ENCODE results near the gene CSGALNACT2. TPM values are rescaled to one million over a fixed set of nuclear protein-coding genes. Genes with fewer than 3 reads are reported as not detected.

CSGALNACT2 gene
- total and polyA plus RNA-seq, 2 donors = 25.0 to 39.8 TPM

DNA sequence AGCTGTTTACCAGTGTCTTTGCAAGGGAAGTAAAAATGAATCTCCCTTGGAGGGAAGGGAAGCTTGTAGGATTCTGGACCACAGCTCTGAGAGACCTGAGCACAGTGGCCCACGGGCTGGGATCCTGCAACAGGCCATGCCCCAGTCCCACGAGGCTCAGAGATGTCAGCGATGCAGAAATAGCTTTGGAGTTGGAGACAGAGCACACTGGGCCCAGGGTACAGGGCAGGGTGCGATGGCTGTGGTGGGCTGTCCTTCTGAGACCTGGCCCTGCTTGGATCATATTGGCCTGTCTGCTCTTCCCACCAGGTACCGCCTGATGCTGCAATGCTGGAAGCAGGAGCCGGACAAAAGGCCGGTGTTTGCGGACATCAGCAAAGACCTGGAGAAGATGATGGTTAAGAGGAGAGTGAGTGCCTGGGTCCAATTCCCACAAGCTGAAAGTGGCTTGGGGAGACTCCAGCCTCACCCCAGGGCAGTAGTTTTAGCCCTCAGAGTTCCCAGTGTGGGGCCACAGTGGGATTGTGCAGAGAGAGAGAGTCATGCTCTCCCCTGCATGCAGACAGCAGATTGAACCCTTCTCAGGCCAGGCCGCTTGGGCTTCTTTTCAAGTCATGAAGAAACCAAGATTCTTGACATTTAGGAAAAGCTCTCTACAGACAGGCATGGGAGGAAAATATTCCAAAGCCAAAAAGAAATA lies 13.5 kb upstream of the CSGALNACT2 start:
- Histone ChIP-seq H3K27ac (ENCODE audit: low read depth) (no peak overlapping the region), H3K36me3 (ENCODE audit: insufficient read depth) (no peaks in the 10 kb centered on the region), H3K4me3 (ENCODE audit: low read depth, low read length) (no peak overlapping the region), H3K4me1 (ENCODE audit: insufficient read depth) (no peaks in the 10 kb centered on the region)
- DNase-seq (ENCODE audit: extremely low spot score) = no peak
- 81% methylated on average over 9 of the region's 9 CpGs for WGBS

DNA sequence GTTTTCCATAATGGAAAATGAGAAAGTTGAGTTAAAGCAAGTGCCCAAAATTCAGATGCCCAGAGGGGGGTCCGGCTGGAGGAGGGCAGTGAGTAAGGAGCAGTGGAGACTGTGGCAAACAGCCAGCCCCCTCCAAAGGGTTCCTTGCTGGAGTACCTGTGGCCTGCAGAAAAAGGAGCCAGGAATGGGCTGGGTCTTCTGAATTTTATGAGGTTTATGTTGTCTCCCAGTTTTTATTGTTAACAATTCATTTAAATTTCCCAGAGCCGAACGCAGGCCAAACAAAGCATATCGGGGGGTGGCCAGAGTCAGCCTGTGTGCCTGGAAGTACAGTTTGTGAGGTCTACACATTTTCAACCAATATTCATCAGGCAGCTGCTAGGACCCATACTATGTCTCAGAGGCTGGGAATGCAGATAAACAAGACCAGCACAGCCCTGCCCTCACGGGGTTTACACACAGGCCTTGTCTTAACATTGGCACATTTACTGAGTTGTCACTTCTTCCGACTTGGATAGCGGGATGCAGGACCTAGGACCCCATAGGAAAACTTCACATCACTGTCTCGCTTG lies 12.9 kb upstream of the CSGALNACT2 start:
- no peak overlapping the region for H3K4me3 ChIP-seq (ENCODE audit: low read depth, low read length)
- no peak overlapping the region for H3K27ac ChIP-seq (ENCODE audit: low read depth)
- 81% methylated on average over 8 of the region's 8 CpGs for WGBS
- DNase-seq (ENCODE audit: extremely low spot score) = no peak
- no peaks in the 10 kb centered on the region for H3K4me1 ChIP-seq (ENCODE audit: insufficient read depth)
- no peaks in the 10 kb centered on the region for H3K36me3 ChIP-seq (ENCODE audit: insufficient read depth)

DNA sequence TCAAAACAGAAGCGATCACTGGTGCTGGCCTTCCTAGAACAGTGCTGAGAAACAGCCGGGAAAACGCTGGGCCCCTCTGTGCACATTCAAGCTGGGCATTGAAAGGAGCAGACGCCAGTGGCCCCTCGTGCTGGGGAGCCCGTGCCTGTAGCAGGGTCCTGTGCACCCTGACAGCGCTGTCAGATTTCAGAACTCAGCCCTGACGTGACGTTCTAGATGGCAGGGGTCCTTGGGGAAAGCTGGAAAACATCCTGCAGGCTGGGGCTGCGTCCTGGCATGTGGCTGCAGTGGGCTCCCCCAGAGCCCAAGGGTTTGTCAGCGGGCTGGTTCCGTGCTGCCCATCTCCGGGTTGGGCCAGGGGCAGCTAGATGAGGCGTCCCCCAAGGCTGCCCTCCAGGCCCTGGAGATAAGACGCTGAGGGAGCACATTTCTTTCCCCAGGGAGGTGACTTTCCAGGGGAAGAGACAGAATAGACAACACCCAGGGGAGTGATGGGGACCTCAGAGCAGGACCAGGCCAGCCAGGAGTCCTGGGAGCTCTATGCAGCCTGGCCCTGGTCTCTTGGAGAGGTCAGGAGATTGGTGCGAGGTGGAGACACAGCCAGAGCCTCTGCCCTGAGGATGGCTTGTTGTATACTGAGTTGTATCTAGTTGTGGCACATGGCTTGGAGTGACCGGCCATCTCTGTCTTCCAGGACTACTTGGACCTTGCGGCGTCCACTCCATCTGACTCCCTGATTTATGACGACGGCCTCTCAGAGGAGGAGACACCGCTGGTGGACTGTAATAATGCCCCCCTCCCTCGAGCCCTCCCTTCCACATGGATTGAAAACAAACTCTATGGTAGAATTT lies 12.1 kb upstream of the CSGALNACT2 start:
- no peaks in the 10 kb centered on the region for H3K4me1 ChIP-seq (ENCODE audit: insufficient read depth)
- WGBS = 88% methylated on average over 23 of the region's 23 CpGs
- H3K36me3 ChIP-seq (ENCODE audit: insufficient read depth) = no peaks in the 10 kb centered on the region
- H3K4me3 ChIP-seq (ENCODE audit: low read depth, low read length) = no peak overlapping the region
- no peak overlapping the region for H3K27ac ChIP-seq (ENCODE audit: low read depth)
- DNase-seq (ENCODE audit: extremely low spot score) = no peak

DNA sequence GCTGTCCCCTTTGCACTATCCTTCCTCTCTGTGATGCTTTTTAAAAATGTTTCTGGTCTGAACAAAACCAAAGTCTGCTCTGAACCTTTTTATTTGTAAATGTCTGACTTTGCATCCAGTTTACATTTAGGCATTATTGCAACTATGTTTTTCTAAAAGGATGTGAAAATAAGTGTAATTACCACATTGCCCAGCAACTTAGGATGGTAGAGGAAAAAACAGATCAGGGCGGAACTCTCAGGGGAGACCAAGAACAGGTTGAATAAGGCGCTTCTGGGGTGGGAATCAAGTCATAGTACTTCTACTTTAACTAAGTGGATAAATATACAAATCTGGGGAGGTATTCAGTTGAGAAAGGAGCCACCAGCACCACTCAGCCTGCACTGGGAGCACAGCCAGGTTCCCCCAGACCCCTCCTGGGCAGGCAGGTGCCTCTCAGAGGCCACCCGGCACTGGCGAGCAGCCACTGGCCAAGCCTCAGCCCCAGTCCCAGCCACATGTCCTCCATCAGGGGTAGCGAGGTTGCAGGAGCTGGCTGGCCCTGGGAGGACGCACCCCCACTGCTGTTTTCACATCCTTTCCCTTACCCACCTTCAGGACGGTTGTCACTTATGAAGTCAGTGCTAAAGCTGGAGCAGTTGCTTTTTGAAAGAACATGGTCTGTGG lies 11.4 kb upstream of the CSGALNACT2 start:
- Histone ChIP-seq H3K27ac (ENCODE audit: low read depth) (no peak overlapping the region), H3K36me3 (ENCODE audit: insufficient read depth) (no peaks in the 10 kb centered on the region), H3K4me1 (ENCODE audit: insufficient read depth) (no peaks in the 10 kb centered on the region), H3K4me3 (ENCODE audit: low read depth, low read length) (no peak overlapping the region)
- no peak for DNase-seq (ENCODE audit: extremely low spot score)
- 79% methylated on average over 7 of the region's 7 CpGs for WGBS

DNA sequence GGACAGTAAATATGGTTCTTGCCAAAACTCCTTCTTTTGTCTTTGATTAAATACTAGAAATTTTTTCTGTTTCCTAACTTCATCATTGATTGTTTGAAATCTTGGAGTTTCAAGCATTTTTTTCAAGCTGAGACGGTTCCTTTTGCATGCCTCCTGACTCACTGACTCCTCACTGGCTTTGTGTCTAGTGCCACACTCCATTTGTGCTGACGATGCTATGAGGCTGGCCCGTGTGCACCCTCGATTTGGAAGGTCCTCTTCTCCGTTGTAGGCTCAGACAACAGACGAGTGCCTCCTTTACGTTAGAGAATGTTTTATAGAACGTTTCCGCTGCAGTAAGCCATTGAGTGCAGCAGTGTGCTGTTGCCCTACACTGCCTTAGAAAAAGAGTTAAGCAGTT lies 10.8 kb upstream of the CSGALNACT2 start:
- Histone ChIP-seq H3K4me3 (ENCODE audit: low read depth, low read length) (no peak overlapping the region), H3K36me3 (ENCODE audit: insufficient read depth) (no peaks in the 10 kb centered on the region), H3K27ac (ENCODE audit: low read depth) (no peak overlapping the region), H3K4me1 (ENCODE audit: insufficient read depth) (no peaks in the 10 kb centered on the region)
- WGBS = 80% methylated on average over 9 of the region's 9 CpGs
- no peak for DNase-seq (ENCODE audit: extremely low spot score)

DNA sequence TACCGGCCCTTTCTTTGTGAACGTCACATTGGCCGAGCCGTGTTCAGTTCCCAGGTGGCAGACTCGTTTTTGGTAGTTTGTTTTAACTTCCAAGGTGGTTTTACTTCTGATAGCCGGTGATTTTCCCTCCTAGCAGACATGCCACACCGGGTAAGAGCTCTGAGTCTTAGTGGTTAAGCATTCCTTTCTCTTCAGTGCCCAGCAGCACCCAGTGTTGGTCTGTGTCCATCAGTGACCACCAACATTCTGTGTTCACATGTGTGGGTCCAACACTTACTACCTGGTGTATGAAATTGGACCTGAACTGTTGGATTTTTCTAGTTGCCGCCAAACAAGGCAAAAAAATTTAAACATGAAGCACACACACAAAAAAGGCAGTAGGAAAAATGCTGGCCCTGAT lies 9.9 kb upstream of the CSGALNACT2 start:
- H3K27ac ChIP-seq (ENCODE audit: low read depth) = no peak overlapping the region

DNA sequence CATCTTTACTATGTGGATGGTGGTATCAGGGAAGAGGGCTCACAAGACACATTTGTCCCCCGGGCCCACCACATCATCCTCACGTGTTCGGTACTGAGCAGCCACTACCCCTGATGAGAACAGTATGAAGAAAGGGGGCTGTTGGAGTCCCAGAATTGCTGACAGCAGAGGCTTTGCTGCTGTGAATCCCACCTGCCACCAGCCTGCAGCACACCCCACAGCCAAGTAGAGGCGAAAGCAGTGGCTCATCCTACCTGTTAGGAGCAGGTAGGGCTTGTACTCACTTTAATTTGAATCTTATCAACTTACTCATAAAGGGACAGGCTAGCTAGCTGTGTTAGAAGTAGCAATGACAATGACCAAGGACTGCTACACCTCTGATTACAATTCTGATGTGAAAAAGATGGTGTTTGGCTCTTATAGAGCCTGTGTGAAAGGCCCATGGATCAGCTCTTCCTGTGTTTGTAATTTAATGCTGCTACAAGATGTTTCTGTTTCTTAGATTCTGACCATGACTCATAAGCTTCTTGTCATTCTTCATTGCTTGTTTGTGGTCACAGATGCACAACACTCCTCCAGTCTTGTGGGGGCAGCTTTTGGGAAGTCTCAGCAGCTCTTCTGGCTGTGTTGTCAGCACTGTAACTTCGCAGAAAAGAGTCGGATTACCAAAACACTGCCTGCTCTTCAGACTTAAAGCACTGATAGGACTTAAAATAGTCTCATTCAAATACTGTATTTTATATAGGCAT lies 9.1 kb upstream of the CSGALNACT2 start:
- Histone ChIP-seq H3K36me3 (ENCODE audit: insufficient read depth) (no peaks in the 10 kb centered on the region), H3K27ac (ENCODE audit: low read depth) (no peak overlapping the region), H3K4me1 (ENCODE audit: insufficient read depth) (no peaks in the 10 kb centered on the region), H3K4me3 (ENCODE audit: low read depth, low read length) (no peak overlapping the region)
- DNase-seq (ENCODE audit: extremely low spot score) = no peak
- 73% methylated on average over 6 of the region's 6 CpGs for WGBS

More for the DNA sequence above, 9.9 kb upstream of the CSGALNACT2 start:
- Histone ChIP-seq H3K4me3 (ENCODE audit: low read depth, low read length) (no peak overlapping the region), H3K4me1 (ENCODE audit: insufficient read depth) (no peaks in the 10 kb centered on the region), H3K36me3 (ENCODE audit: insufficient read depth) (no peaks in the 10 kb centered on the region)
- no peak for DNase-seq (ENCODE audit: extremely low spot score)
- WGBS = 86% methylated on average over 8 of the region's 8 CpGs

DNA sequence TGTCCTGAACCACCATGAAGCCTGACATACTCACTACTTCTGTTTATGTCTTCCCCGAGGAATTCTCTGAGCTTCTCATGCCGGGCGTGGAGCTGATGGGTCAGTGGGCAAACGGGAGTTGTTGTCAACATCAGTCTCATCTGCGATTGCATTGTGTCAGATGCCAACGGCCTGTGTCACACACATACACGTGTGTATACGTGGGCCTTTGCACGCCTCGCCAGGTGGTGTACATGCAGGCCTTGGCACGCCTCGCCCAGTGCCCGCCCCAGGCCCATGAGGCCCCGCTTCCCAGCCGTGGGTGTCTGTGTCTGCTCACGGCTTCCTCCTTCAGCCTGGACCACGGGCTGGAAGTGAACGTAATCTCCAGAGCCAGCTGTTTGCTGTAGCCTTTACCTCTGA lies 7.5 kb upstream of the CSGALNACT2 start:
- DNase-seq (ENCODE audit: extremely low spot score) = no peak
- H3K27ac ChIP-seq (ENCODE audit: low read depth) = no peak overlapping the region
- no peaks in the 10 kb centered on the region for H3K4me1 ChIP-seq (ENCODE audit: insufficient read depth)
- WGBS = 68% methylated on average over 18 of the region's 18 CpGs
- no peak overlapping the region for H3K4me3 ChIP-seq (ENCODE audit: low read depth, low read length)
- H3K36me3 ChIP-seq (ENCODE audit: insufficient read depth) = no peaks in the 10 kb centered on the region

DNA sequence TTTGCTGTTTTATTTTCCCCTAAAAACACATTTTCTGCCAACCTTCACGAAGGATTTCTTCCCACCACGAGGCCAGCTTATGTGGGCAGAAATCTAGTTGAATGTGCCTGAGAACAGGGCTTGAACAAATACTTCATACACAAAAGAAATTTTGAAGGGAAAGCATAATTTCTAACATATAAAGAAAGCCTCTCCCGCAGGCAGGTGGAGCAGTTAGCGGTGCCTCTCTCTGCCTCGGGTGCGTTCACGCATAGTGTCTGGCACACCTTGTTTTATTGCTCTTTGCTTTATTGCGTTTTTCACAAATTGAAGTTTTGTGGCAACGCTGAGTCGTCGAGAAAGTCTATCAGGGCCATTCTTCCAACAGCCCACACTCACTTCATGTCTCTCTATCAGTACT lies 7.0 kb upstream of the CSGALNACT2 start:
- 79% methylated on average over 11 of the region's 11 CpGs for WGBS

DNA sequence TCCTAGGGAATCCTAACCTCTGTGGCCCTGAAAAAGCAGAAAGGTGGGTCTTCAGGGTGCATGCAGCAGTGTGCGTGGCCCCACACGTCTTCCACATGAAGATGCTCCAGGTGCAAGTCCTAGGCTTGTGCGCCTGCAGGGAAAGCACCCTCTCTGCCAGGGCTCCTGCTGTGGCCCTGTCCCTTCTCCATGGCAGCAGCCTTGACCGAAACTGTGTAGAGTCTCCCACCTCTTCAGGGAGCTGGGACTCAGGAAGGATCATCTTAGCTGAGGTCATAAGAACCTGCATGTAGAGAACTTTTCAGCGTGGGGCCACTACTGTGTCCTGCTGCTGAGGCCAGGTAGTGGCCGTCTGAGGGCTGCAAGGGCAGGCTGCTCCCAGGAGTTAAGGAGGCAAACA lies 6.3 kb upstream of the CSGALNACT2 start:
- WGBS = 93% methylated on average over 6 of the region's 6 CpGs
- no peaks in the 10 kb centered on the region for H3K4me1 ChIP-seq (ENCODE audit: insufficient read depth)

More for the DNA sequence above, 7.0 kb upstream of the CSGALNACT2 start:
- no peak overlapping the region for H3K4me3 ChIP-seq (ENCODE audit: low read depth, low read length)
- H3K4me1 ChIP-seq (ENCODE audit: insufficient read depth) = no peaks in the 10 kb centered on the region
- H3K36me3 ChIP-seq (ENCODE audit: insufficient read depth) = no peaks in the 10 kb centered on the region
- H3K27ac ChIP-seq (ENCODE audit: low read depth) = no peak overlapping the region
- no peak for DNase-seq (ENCODE audit: extremely low spot score)

DNA sequence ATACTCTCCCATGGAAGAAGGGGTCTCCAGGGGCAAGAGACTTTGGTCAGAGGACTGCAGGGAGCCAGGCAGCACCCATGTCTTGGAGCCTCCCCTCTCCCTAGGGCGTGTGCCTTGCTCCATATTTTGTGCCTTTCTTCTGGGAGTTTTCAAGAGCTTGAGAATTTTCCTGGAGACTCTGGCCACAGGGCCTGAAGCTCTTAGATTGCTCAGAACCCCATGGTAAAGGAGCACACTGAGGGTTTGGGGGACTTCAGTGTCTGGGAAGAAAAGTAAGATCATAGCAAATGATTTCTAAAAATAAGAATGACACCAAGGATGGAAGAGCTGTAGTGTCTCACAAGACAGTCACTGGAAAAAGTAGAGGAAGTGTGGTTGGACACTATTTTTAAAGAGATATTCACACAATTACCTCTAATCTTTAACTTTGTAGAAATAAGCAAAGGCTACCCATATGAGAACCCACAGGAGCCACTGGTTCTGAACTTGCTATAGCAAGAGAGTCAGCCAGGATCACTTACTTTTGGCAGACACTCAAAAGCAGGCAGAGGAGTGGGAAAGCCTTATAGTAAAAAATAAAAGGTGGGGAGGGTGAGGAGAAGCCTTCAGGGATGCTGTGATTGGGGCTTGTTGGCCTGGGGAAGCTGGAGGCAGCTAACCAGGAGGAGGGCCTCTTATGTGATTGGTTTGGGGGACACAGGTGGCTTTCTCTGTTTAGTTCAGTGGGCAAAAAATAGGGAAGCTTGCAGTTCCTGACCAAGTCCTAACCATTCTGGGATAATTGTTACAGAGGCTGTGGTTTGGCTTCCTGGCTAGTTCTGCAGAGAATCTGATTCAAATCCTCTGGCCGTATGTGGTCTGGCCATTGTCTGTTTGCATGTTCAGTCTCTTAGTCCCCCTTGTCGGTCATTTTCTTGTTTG lies 5.1 kb upstream of the CSGALNACT2 start:
- Histone ChIP-seq H3K27ac (ENCODE audit: low read depth) (no peak overlapping the region), H3K36me3 (ENCODE audit: insufficient read depth) (no peaks in the 10 kb centered on the region), H3K4me1 (ENCODE audit: insufficient read depth) (no peaks in the 10 kb centered on the region), H3K4me3 (ENCODE audit: low read depth, low read length) (no peak overlapping the region)
- no peak for DNase-seq (ENCODE audit: extremely low spot score)
- 87% methylated on average over 3 of the region's 3 CpGs for WGBS

More for the DNA sequence above, 6.3 kb upstream of the CSGALNACT2 start:
- Histone ChIP-seq H3K27ac (ENCODE audit: low read depth) (no peak overlapping the region), H3K36me3 (ENCODE audit: insufficient read depth) (no peaks in the 10 kb centered on the region), H3K4me3 (ENCODE audit: low read depth, low read length) (no peak overlapping the region)
- no peak for DNase-seq (ENCODE audit: extremely low spot score)

DNA sequence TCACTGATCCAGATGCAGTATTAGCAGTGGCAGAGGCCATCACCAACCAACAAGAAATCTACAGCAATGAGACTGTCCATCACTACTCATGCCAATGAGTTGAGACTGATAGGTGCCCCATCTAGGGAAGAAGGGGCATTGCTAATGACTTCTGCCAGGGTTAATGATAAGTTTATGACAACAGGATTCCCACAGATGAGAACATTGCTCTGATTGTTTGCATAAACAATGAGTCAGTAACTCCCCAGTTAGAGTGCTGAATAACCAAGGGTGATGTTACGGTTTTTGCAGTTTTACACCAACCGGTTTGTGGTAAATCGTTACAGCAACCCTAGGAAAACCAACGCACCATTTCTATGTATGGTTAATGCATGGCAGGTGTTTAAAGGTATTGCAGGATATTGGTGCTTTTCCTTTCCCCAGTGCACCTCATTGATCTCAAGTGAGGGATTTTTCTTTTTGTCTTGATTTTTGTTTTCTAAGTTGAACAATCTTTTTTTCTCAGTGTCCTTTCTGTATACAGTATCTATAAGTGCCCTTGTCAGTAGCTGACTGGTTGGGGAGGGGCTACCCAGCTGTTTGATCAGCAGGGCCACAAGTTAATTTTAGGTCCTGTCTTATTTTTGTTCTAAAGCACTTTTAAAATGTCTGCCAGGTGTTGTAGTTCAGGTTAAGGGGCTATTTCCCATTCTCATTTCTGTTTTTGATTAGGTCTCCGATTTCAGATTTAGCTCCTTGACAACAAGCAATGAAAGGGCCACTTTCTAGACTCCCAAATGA lies 3.9 kb upstream of the CSGALNACT2 start:
- DNase-seq (ENCODE audit: extremely low spot score) = no peak
- 94% methylated on average over 5 of the region's 5 CpGs for WGBS

More for the DNA sequence above, 3.9 kb upstream of the CSGALNACT2 start:
- no peaks in the 10 kb centered on the region for H3K36me3 ChIP-seq (ENCODE audit: insufficient read depth)
- H3K27ac ChIP-seq (ENCODE audit: low read depth) = no peak overlapping the region
- no peak overlapping the region for H3K4me3 ChIP-seq (ENCODE audit: low read depth, low read length)
- H3K4me1 ChIP-seq (ENCODE audit: insufficient read depth) = no peaks in the 10 kb centered on the region
